K562 (cell line): Measurements from ENCODE around the gene PPT1. TPM values are rescaled to one million over a fixed set of nuclear protein-coding genes. Genes with fewer than 3 reads are reported as not detected.

Experiments
- ARNT ChIP-seq, 2 experiments: fragments of 450-650 bp; IDR thresholded peaks; 2 replicates each; pipeline ENCODE4 v1.6.1; 2016; ENCODE audit warnings: mild to moderate bottlenecking in 1 of 2
- DIDO1 ChIP-seq: fragments of 450-650 bp; IDR thresholded peaks from 2 replicates; pipeline ENCODE4 v1.6.1; 2016; ENCODE audit warnings: low read depth, missing biosample characterization, missing genetic modification characterization
- FOXJ2 ChIP-seq: fragments of 200-800 bp; sonication (Bioruptor generic); IDR thresholded peaks from 2 replicates; pipeline ENCODE4 v1.6.1; 2016; ENCODE audit warnings: missing genetic modification characterization, missing compliant biosample characterization
- FOXM1 ChIP-seq, 2 experiments: fragments of 450-650 bp in 1 of 2; sonication (generic) in 1 of 2; formaldehyde crosslinking in 1 of 2; IDR thresholded peaks; 2 replicates each; pipeline versions ENCODE4 v1.6.1 to v1.9.0; 2017 to 2022; ENCODE audit warnings: low read depth in 2 of 2, mild to moderate bottlenecking in 2 of 2, missing genetic modification reagents in 1 of 2, moderate library complexity in 1 of 2
- GTF2E2 ChIP-seq: fragments of 200-800 bp; sonication (Bioruptor generic); IDR thresholded peaks from 2 replicates; pipeline ENCODE4 v1.6.1; 2016; ENCODE audit warnings: missing genetic modification characterization, missing compliant biosample characterization
- HDAC2 ChIP-seq: fragments of 450-650 bp; IDR thresholded peaks from 2 replicates; pipeline ENCODE4 v1.6.1; 2016; ENCODE audit warnings: mild to moderate bottlenecking
- HES1 ChIP-seq: fragments of 450-650 bp; IDR thresholded peaks from 2 replicates; pipeline ENCODE4 v1.6.1; 2016; ENCODE audit warnings: low read depth, mild to moderate bottlenecking, moderate library complexity
- KDM1A ChIP-seq, 2 experiments: fragments of 450-650 bp; IDR thresholded peaks; 2 replicates each; pipeline ENCODE4 v1.6.1; 2016; ENCODE audit warnings: mild to moderate bottlenecking in 2 of 2
- NELFE ChIP-seq: IDR thresholded peaks from 2 replicates; pipeline ENCODE4 v1.6.1; 2011; ENCODE audit warnings: mild to moderate bottlenecking; ENCODE audit not compliant: insufficient read depth, insufficient read length
- NFIX ChIP-seq: fragments of 250-450 bp; sonication (Bioruptor Pico); IDR thresholded peaks from 2 replicates; pipeline ENCODE4 v1.4.0; 2020; ENCODE audit warnings: low read depth, mild to moderate bottlenecking, moderate library complexity
- RBM34 ChIP-seq: fragments of 200-400 bp; formaldehyde crosslinking; IDR thresholded peaks from 2 replicates; pipeline ENCODE4 v1.6.1; 2018; ENCODE audit warnings: low read length, borderline replicate concordance; ENCODE audit not compliant: insufficient read depth
- SNIP1 ChIP-seq: fragments of 450-650 bp; IDR thresholded peaks from 2 replicates; pipeline ENCODE4 v1.7.1; 2017; ENCODE audit warnings: low read depth, mild to moderate bottlenecking
- SUPT5H ChIP-seq: fragments of 450-650 bp; IDR thresholded peaks from 2 replicates; pipeline ENCODE4 v1.6.1; 2016
- WHSC1 ChIP-seq: IDR thresholded peaks from one replicate; pipeline ENCODE4 v1.6.1; 2012; ENCODE audit warnings: low read length, control low read depth, inconsistent platforms
- ZNF354B ChIP-seq: fragments of 250-450 bp; sonication (Bioruptor Pico); IDR thresholded peaks from 2 replicates; pipeline ENCODE4 v1.4.0; 2020
- polyA plus RNA-seq, 8 experiments: library from polyadenylated mRNA; depleted of rRNA in 4 of 8; stranded (reverse) in 5 of 8; unstranded in 3 of 8; fragments of >200 nt; fragmentation: Nextera tagmentation in 2 of 8; fragmentation: Illumina TruSeq in 1 of 8; extraction: Ambion mirVana in 2 of 8; extraction: Trizol in 1 of 8; gene quantifications; 2 replicates each; pipeline versions ENCODE4 v1.2.1 to v1.2.3, GENCODE V29; 2011 to 2014; ENCODE audit warnings: inconsistent platforms in 1 of 8, missing spikeins in 1 of 8
- total RNA-seq, 7 experiments: library from RNA; depleted of rRNA in 6 of 7; stranded (reverse); fragments of >200 nt in 6 of 7; fragmentation: Illumina TruSeq in 2 of 7; extraction: Trizol in 2 of 7; gene quantifications; 2 replicates each; pipeline versions ENCODE4 v1.2.1 to v1.2.3, GENCODE V29; 2011 to 2021; ENCODE audit warnings: low replicate concordance in 1 of 7
- TF ChIP-seq, protein P1 (sequence below): fragments of 450-650 bp; formaldehyde crosslinking; IDR thresholded peaks from 2 replicates; pipeline ENCODE4 v1.4.0; 2020; ENCODE audit warnings: mild to moderate bottlenecking, mixed read lengths
- TF ChIP-seq, protein P2 (sequence below): sonication (generic); formaldehyde crosslinking; IDR thresholded peaks from 2 replicates; pipeline ENCODE4 v1.8.1; 2023; ENCODE audit warnings: missing genetic modification reagents, mild to moderate bottlenecking, borderline replicate concordance

PPT1 gene
- total and polyA plus RNA-seq, 9 of the 15 experiments (the other 6 are each of a cell fraction or from before 2014, with no cell fraction given), result 72.2 to 285 (median 143) TPM

DNA sequence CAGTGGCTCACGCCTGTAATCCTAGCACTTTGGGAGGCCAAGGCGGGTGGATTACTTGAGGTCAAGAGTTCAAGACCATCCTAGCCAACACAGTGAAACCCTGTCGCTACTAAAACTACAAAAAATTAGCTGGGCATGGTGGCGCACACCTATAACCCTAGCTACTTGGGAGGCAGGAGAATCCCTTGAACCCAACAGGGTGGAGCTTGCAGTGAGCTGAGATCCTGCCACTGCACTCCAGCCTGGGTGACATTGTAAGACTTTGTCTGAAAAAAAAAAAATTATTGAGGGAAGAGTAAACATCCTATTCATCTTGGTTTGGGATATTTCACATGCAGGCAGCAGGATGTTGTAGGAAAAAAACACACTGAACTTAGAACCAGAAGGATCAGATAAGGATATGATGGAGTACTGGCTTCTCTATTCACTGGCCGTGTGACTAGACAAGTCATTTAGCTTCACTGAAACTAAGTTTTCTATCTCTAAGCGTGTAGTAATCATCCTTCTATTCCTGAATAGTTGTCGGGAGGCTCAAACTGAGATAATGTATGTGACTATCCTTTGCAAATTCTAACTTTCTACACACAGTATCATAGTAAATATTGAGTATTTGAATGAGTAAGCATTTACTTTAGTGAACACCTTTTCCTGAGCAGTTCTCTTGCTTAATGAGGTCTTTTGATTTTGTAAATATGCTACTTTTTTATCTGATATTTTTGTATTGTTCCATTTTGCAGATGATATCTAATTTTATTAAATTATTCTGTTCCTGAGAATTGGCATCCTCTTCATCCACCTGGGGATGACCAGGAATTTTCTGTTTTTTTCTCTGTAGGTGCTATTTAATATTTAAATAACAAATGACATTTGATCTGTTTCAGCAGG is 38.4 kb downstream of the PPT1 start (continued):
- TF ChIP-seq NFIX (CRISPR knock-in tag), result 0 out of 2 replicates have a peak, but pooled peaks have one; percentile 9
- TF ChIP-seq DIDO1 (tag), result no peak
- peak in 1 of 2 experiments; percentile 40; a peak in 3 of 4 replicates for TF ChIP-seq KDM1A (IDR thresholded peaks at IDR 0.05)
- no peak for TF ChIP-seq GTF2E2
- TF ChIP-seq SNIP1, result no peak
- peak; percentile 34; the same call in 1 of the 2 replicates for TF ChIP-seq HDAC2
- no peak for TF ChIP-seq NELFE
- no peak for TF ChIP-seq WHSC1
- TF ChIP-seq FOXJ2 (tag), result peak; percentile 67; the same call in 1 of the 2 replicates
- TF ChIP-seq, protein P1, sequence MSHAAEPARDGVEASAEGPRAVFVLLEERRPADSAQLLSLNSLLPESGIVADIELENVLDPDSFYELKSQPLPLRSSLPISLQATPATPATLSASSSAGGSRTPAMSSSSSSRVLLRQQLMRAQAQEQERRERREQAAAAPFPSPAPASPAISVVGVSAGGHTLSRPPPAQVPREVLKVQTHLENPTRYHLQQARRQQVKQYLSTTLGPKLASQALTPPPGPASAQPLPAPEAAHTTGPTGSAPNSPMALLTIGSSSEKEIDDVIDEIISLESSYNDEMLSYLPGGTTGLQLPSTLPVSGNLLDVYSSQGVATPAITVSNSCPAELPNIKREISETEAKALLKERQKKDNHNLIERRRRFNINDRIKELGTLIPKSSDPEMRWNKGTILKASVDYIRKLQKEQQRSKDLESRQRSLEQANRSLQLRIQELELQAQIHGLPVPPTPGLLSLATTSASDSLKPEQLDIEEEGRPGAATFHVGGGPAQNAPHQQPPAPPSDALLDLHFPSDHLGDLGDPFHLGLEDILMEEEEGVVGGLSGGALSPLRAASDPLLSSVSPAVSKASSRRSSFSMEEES (CRISPR knock-in tag), result no peak
- TF ChIP-seq HES1, result no peak
- TF ChIP-seq, protein P2, sequence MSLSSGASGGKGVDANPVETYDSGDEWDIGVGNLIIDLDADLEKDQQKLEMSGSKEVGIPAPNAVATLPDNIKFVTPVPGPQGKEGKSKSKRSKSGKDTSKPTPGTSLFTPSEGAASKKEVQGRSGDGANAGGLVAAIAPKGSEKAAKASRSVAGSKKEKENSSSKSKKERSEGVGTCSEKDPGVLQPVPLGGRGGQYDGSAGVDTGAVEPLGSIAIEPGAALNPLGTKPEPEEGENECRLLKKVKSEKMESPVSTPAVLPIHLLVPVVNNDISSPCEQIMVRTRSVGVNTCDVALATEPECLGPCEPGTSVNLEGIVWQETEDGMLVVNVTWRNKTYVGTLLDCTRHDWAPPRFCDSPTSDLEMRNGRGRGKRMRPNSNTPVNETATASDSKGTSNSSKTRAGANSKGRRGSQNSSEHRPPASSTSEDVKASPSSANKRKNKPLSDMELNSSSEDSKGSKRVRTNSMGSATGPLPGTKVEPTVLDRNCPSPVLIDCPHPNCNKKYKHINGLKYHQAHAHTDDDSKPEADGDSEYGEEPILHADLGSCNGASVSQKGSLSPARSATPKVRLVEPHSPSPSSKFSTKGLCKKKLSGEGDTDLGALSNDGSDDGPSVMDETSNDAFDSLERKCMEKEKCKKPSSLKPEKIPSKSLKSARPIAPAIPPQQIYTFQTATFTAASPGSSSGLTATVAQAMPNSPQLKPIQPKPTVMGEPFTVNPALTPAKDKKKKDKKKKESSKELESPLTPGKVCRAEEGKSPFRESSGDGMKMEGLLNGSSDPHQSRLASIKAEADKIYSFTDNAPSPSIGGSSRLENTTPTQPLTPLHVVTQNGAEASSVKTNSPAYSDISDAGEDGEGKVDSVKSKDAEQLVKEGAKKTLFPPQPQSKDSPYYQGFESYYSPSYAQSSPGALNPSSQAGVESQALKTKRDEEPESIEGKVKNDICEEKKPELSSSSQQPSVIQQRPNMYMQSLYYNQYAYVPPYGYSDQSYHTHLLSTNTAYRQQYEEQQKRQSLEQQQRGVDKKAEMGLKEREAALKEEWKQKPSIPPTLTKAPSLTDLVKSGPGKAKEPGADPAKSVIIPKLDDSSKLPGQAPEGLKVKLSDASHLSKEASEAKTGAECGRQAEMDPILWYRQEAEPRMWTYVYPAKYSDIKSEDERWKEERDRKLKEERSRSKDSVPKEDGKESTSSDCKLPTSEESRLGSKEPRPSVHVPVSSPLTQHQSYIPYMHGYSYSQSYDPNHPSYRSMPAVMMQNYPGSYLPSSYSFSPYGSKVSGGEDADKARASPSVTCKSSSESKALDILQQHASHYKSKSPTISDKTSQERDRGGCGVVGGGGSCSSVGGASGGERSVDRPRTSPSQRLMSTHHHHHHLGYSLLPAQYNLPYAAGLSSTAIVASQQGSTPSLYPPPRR (CRISPR knock-in tag), result no peak
- TF ChIP-seq RBM34, result no peak
- TF ChIP-seq ARNT (IDR thresholded peaks at IDR 0.05), result peak in 1 of 2 experiments; percentile 35; a peak in 1 of 4 replicates
- no peak for TF ChIP-seq ZNF354B (CRISPR knock-in tag)
- TF ChIP-seq FOXM1 (IDR thresholded peaks at IDR 0.05; ENCODE audit: low read depth), result 0 out of 2 replicates have a peak, but pooled peaks have one; percentile 1
- no peak for TF ChIP-seq FOXM1 (CRISPR knock-in tag; IDR thresholded peaks at IDR 0.05; ENCODE audit: low read depth)
- TF ChIP-seq SUPT5H, result no peak
